RCC 7860 (cell line): Measurements from ENCODE around the gene NAA50.

Source experiments
- DNase-seq: peaks from one replicate; pipeline ENCODE4 v3.0.0-alpha.2; 2015; ENCODE audit warnings: low spot score
- FAIRE-seq: peaks from 2 replicates; lab custom pipeline; 2012; peaks lifted over from hg19 to GRCh38; lab: Jason Lieb, UNC

Gene NAA50

GRCh38 chr3:113695431-113695785, 50.6 kb downstream of the NAA50 start:
- FAIRE-seq (no peak), DNase-seq (no peak)

DNA sequence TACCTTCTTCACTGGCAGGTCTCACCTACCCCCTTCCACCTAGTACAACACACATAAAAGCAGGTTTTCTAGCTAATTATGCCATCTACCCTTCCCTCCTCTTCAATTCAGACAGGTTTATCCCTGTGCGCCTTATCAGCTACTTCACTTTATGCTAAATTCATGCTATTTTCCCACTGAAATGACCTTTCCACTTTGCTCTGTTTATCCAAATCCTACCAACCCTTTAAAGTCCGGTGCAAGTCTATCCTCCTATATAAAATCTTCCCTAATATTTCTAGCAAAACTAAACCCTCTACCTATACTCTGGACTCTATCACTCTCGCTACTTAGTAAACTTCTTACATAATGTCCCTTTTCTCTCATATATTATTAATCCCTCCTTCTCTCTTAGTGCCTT, 55.6 kb downstream of the NAA50 start:
- FAIRE-seq (no peak), DNase-seq (no peak)

- no peak for FAIRE-seq
- DNase-seq: no peak
Observed at GRCh38 chr3:113685956-113686721, 59.9 kb downstream of the NAA50 start.

GRCh38 chr3:113685124-113685523, 60.9 kb downstream of the NAA50 start:
- no peak for DNase-seq
- no peak for FAIRE-seq

DNA sequence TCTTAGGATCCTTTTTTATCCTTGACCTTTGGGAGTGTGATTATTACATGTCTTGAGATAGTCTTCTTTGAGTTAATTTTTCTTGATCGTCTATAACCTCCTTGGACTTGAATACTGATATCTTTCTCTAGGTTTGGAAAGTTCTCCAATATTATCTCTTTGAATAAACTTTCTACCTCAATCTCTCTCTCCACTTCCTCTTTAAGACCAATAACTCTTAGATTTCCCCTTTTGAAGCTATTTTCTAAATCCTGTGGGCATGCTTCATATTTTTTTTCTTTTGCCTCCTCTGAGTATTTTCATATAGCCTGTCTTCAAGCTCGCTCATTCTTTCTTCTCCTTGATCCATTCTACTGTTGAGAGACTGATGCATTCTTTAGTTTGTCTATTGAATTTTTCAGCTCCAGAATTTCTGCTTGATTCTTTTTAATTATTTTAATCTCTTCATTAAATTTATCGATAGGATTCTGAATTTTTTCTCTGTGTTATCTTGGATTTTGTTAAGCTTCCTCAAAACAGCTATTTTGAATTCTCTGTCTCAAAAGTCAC, 61.7 kb downstream of the NAA50 start:
- FAIRE-seq (no peak), DNase-seq (no peak)

- no peak for FAIRE-seq
Observed at GRCh38 chr3:113678773-113679172, 67.3 kb downstream of the NAA50 start.

DNA sequence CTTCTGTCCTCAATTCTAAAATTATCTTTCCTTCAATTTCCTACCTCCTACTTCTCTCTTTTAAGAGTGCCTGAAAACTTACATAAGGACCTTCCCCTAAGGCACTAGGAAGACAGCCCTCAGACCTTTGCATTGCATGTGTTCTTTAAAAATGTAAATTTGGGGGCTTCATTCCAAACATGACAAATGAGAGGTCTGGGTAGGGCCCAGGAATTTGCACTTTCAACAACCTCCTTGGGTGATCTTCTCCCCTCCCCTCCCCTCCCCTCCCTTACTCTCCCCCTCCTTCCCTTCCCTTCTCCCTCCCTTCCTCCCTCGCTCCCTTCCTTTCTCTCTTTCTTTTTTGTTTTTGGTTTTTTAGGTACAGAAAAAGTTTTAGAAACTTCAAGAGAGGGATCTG, 68.3 kb downstream of the NAA50 start:
- DNase-seq: no peak
- FAIRE-seq: no peak

More at GRCh38 chr3:113678773-113679172, 67.3 kb downstream of the NAA50 start:
- DNase-seq: no peak

DNA sequence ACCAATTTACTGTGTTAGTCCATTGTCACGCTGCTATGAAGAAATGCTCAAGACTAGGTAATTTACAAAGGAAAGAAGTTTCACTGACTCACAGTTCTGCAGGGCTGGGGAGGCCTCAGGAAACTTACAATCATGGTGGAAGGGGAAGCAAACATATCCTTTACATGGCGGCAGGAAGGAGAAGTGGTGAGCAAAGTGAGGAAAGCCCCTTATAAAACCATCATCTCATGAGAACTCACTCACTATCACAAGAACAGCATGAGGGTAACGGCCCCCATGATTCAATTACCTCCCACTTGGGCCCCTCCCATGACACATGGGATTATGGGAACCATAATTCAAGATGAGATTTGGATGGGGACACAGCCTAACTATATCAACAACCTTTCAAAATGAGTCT, 69.8 kb downstream of the NAA50 start:
- FAIRE-seq: no peak
- DNase-seq: no peak

DNA sequence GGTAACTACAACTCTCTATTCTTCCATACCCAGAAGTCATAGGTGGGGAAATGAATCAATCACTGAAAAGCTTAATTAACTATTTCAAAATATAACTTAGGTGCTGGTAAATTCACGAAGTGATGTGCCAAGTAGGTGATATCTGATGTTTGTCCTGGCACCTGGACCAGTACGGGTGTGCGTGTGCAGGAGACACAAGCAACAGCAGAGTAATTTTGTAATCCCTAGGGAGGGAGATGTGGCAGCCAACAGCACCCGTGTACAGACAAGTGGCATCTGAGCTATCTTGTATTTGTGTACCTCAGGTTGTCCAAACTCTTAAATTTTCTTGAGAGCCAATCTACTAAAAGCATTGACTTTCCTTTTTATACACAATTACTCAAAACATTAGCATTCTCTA, 72.5 kb downstream of the NAA50 start:
- DNase-seq (no peak), FAIRE-seq (no peak)

- FAIRE-seq (no peak), DNase-seq (no peak)
Observed at GRCh38 chr3:113668015-113668414, 78.0 kb downstream of the NAA50 start.
